A549 (cell line): Measurements from ENCODE around the gene KRTAP10-8. TPM values are rescaled to one million over a fixed set of nuclear protein-coding genes. Genes with fewer than 3 reads are reported as not detected.
"Not testable (repeated sequence)": the region's sequence is repeated elsewhere in the genome, so short reads cannot be mapped to it uniquely, and the experiment has no call there.

ENCODE experiments used
- ATAC-seq, 2 experiments: fragments of 200-7000 bp in 1 of 2; fragments of >200 bp in 1 of 2; cut with Nextera tagmentation in 1 of 2; cut with Tn5 transposase in 1 of 2; 3 replicates each; pipeline versions ENCODE4 v1.8.0 to v1.9.1; 2018 to 2020; ENCODE audit warnings: mild to moderate bottlenecking in 1 of 2, moderate library complexity in 1 of 2
- CTCF ChIA-PET: fragments of 300-600 bp; sonication (Branson Sonifier 250); formaldehyde crosslinking; extraction: SDS; loops from one replicate; lab custom pipeline; 2021; ENCODE audit warnings: antibody characterized with exemption, inconsistent platforms; lab: Yijun Ruan, JAX
- POLR2A ChIA-PET: fragments of 350-600 bp; formaldehyde crosslinking; extraction: SDS; loops from one replicate; lab custom pipeline; 2021; ENCODE audit warnings: antibody characterized with exemption, inconsistent platforms; lab: Yijun Ruan, JAX
- DNase-seq, 2 experiments: peaks; one replicate each; pipeline versions ENCODE4 v3.0.0 to v3.0.0-alpha.2; 2011 to 2016; ENCODE audit warnings: low read depth in 1 of 2, low spot score in 1 of 2
- FAIRE-seq: peaks from 2 replicates; lab custom pipeline; 2011; peaks lifted over from hg19 to GRCh38; lab: Jason Lieb, UNC
- H3K27ac ChIP-seq, 2 experiments: fragments of >200 bp; sonication (Bioruptor Twin); formaldehyde crosslinking; 3 replicates each; pipeline ENCODE4 v1.5.1; 2016 to 2017
- H3K4me1 ChIP-seq: fragments of >200 bp; sonication (Bioruptor Twin); formaldehyde crosslinking; 3 replicates; pipeline ENCODE4 v1.6.1; 2016
- H3K4me2 ChIP-seq: fragments of >200 bp; sonication (Bioruptor Twin); formaldehyde crosslinking; 3 replicates; pipeline ENCODE4 v1.6.1; 2016
- H3K4me3 ChIP-seq: fragments of >200 bp; sonication (Bioruptor Twin); formaldehyde crosslinking; 3 replicates; pipeline ENCODE4 v1.5.1; 2016
- H3K9me3 ChIP-seq: fragments of >200 bp; sonication (Bioruptor Twin); formaldehyde crosslinking; 3 replicates; pipeline ENCODE4 v1.6.1; 2016
- BCL3 ChIP-seq: fragments of >200 bp; sonication (Bioruptor Twin); formaldehyde crosslinking; IDR thresholded peaks from 3 replicates; pipeline ENCODE4 v1.6.1; 2016
- CBX2 ChIP-seq: fragments of 200-600 bp; sonication (generic); IDR thresholded peaks from 2 replicates; pipeline ENCODE4 v1.6.1; 2016; ENCODE audit warnings: low read depth, mild to moderate bottlenecking, borderline replicate concordance
- CEBPB ChIP-seq, 2 experiments: fragments of >200 bp in 1 of 2; sonication (Bioruptor Twin) in 1 of 2; formaldehyde crosslinking in 1 of 2; IDR thresholded peaks; 2 replicates each; pipeline ENCODE4 v1.6.1; 2012 to 2016
- E2F6 ChIP-seq: IDR thresholded peaks from 2 replicates; pipeline ENCODE4 v1.6.1; 2012; ENCODE audit warnings: low read depth, borderline replicate concordance
- EHMT2 ChIP-seq: fragments of 200-600 bp; sonication (generic); IDR thresholded peaks from 2 replicates; pipeline ENCODE4 v1.6.1; 2016; ENCODE audit warnings: antibody characterized with exemption, low read depth, mild to moderate bottlenecking, moderate library complexity
- ELK1 ChIP-seq: fragments of 150-350 bp; IDR thresholded peaks from 2 replicates; pipeline ENCODE4 v1.6.1; 2014; ENCODE audit warnings: low read depth, mild to moderate bottlenecking, low read length
- ESRRA ChIP-seq: fragments of 150-350 bp; IDR thresholded peaks from 2 replicates; pipeline ENCODE4 v1.6.1; 2014; ENCODE audit warnings: mild to moderate bottlenecking, low read length, borderline replicate concordance
- FOSB ChIP-seq: fragments of 250-450 bp; sonication (Bioruptor Pico); IDR thresholded peaks from 2 replicates; pipeline ENCODE4 v1.5.0; 2020; ENCODE audit warnings: mild to moderate bottlenecking, moderate library complexity
- HDAC2 ChIP-seq: fragments of 200-600 bp; sonication (generic); IDR thresholded peaks from 2 replicates; pipeline ENCODE4 v1.6.1; 2016
- HEYL ChIP-seq: fragments of 250-450 bp; sonication (Bioruptor Pico); IDR thresholded peaks from 2 replicates; pipeline ENCODE4 v1.8.0; 2021; ENCODE audit warnings: mild to moderate bottlenecking, moderate library complexity
- HOXB5 ChIP-seq: fragments of 250-450 bp; sonication (Bioruptor Pico); IDR thresholded peaks from 2 replicates; pipeline ENCODE4 v1.5.0; 2020; ENCODE audit warnings: mild to moderate bottlenecking, moderate library complexity
- JUN ChIP-seq, 2 experiments: fragments of >200 bp; sonication (Bioruptor Twin); formaldehyde crosslinking; IDR thresholded peaks; 2 replicates in 1 of 2; 3 replicates in 1 of 2; pipeline ENCODE4 v1.6.1; 2016 to 2017
- KDM1A ChIP-seq: fragments of 200-600 bp; sonication (generic); IDR thresholded peaks from 2 replicates; pipeline ENCODE4 v1.6.1; 2016; ENCODE audit warnings: low read depth, mild to moderate bottlenecking
- PBX3 ChIP-seq: IDR thresholded peaks from 2 replicates; pipeline ENCODE4 v1.6.1; 2012
- PHF8 ChIP-seq: fragments of 200-600 bp; sonication (generic); IDR thresholded peaks from 2 replicates; pipeline ENCODE4 v1.6.1; 2016; ENCODE audit warnings: low read depth, mild to moderate bottlenecking, antibody characterized with exemption, moderate library complexity, borderline replicate concordance
- POLR2AphosphoS2 ChIP-seq: conservative IDR thresholded peaks from 2 replicates; pipeline ENCODE4 v1.6.1; 2012; ENCODE audit warnings: low read length, improper control_type of control experiment, inconsistent platforms
- RAD21 ChIP-seq, 2 experiments: fragments of >200 bp in 1 of 2; sonication (Bioruptor Twin) in 1 of 2; formaldehyde crosslinking in 1 of 2; IDR thresholded peaks in 1 of 2; conservative IDR thresholded peaks in 1 of 2; 2 replicates in 1 of 2; 3 replicates in 1 of 2; pipeline ENCODE4 v1.6.1; 2012 to 2018; ENCODE audit warnings: inconsistent platforms in 1 of 2
- RARB ChIP-seq: fragments of 250-450 bp; sonication (Bioruptor Pico); IDR thresholded peaks from 2 replicates; pipeline ENCODE4 v1.8.0; 2021; ENCODE audit warnings: mild to moderate bottlenecking, moderate library complexity
- RCOR1 ChIP-seq: fragments of 150-350 bp; IDR thresholded peaks from 2 replicates; pipeline ENCODE4 v1.6.1; 2014; ENCODE audit warnings: antibody characterized with exemption, low read length, low read depth
- SREBF2 ChIP-seq: fragments of 450-650 bp; IDR thresholded peaks from 2 replicates; pipeline ENCODE4 v1.6.1; 2014; ENCODE audit warnings: mild to moderate bottlenecking, moderate library complexity
- TP53 ChIP-seq: fragments of 250-450 bp; sonication (Bioruptor Pico); IDR thresholded peaks from 2 replicates; pipeline ENCODE4 v1.5.0; 2021; ENCODE audit warnings: mild to moderate bottlenecking, moderate library complexity
- ZSCAN20 ChIP-seq: fragments of 250-450 bp; sonication (Bioruptor Pico); IDR thresholded peaks from 2 replicates; pipeline ENCODE4 v1.8.0; 2022; ENCODE audit warnings: mild to moderate bottlenecking, moderate library complexity
- WGBS: methylation state at CpG from one replicate; pipeline ENCODE4 v1.1.6; 2017; ENCODE audit errors: missing lambda C conversion rate; 5-methylcytosine and 5-hydroxymethylcytosine counted together
- polyA plus RNA-seq, 4 experiments: library from polyadenylated mRNA; depleted of rRNA in 3 of 4; stranded (reverse); fragments of >200 nt; fragmentation: RNase III in 1 of 4; extraction: RNeasy Plus Mini Kit Qiagen cat#74134 plus additional on column Dnase treatment in 1 of 4; gene quantifications; 2 replicates in 3 of 4; 3 replicates in 1 of 4; pipeline ENCODE4 v1.2.3, GENCODE V29; 2011 to 2017

KRTAP10-8 gene
- polyA plus RNA-seq, 2 of the 4 experiments (the other 2 are of a cell fraction) = not detected

- ChIA-PET POLR2A (no interaction called here), CTCF (no interaction called here)
- WGBS = 79% methylated on average over 28 of the region's 40 CpGs
- no peak overlapping the region for H3K27ac ChIP-seq
- DNase-seq (no peak), ATAC-seq (no peak), FAIRE-seq (no peak)
- no peak overlapping the region for H3K4me3 ChIP-seq
- TF ChIP-seq E2F6 = no peak
- no peak for TF ChIP-seq EHMT2
- no peak for TF ChIP-seq CEBPB (IDR thresholded peaks at IDR 0.05)
- no peak for TF ChIP-seq HOXB5
- TF ChIP-seq SREBF2 = no peak
- no peaks in the 10 kb centered on the region for H3K4me1 ChIP-seq
- H3K4me2 ChIP-seq = no peak overlapping the region
- H3K9me3 ChIP-seq = peaks cover 12% of the 10 kb centered on the region
Measured at GRCh38 chr21:44571844-44572782, 39.8 kb upstream of the KRTAP10-8 start.

- no peak overlapping the region for H3K4me3 ChIP-seq
- CTCF ChIA-PET = interaction anchor here (0.7 kb wide), 1 partner anchor 63 kb away, joined by 3 read pairs; no protein-coding TSS in a partner anchor
- H3K4me2 ChIP-seq = no peak overlapping the region
- H3K9me3 ChIP-seq = peaks cover 15% of the 10 kb centered on the region
- TF ChIP-seq CBX2 (no peak), HEYL (CRISPR knock-in tag) (no peak), PHF8 (no peak), RAD21 (conservative IDR thresholded peaks at IDR 0.05 in 1 of 2, IDR thresholded peaks at IDR 0.05 in 1 of 2) (no peak), BCL3 (no peak), POLR2AphosphoS2 (no peak), PBX3 (no peak), RCOR1 (no peak), HDAC2 (no peak), KDM1A (no peak), RARB (CRISPR knock-in tag) (no peak), JUN (IDR thresholded peaks at IDR 0.05) (no peak), TP53 (no peak), FOSB (CRISPR knock-in tag) (no peak), ELK1 (no peak), ZSCAN20 (CRISPR knock-in tag) (no peak), ESRRA (no peak)
- FAIRE-seq (no peak), ATAC-seq (peak; percentile 44 to 48; a peak in 3 of 6 replicates), DNase-seq (peak in 1 of 2 experiments; percentile 12)
- WGBS = 46% methylated on average over 8 of the region's 15 CpGs
- no peaks in the 10 kb centered on the region for H3K4me1 ChIP-seq
- POLR2A ChIA-PET = no interaction called here
- H3K27ac ChIP-seq = no peak overlapping the region
Measured at GRCh38 chr21:44572959-44573583, 38.8 kb upstream of the KRTAP10-8 start.

- CTCF ChIA-PET = interaction anchor here (0.7 to 0.9 kb wide), 2 partner anchors 23 to 64 kb away, joined by 3 to 4 read pairs; no protein-coding TSS in a partner anchor
- peaks cover 15% of the 10 kb centered on the region for H3K9me3 ChIP-seq
- H3K4me1 ChIP-seq, DNase-seq, H3K27ac ChIP-seq, H3K4me3 ChIP-seq, H3K4me2 ChIP-seq, FAIRE-seq, POLR2A ChIA-PET, ATAC-seq: not testable (repeated sequence)
- WGBS = 21% methylated on average over 2 of the region's 25 CpGs
Measured at GRCh38 chr21:44573630-44574456, 38.0 kb upstream of the KRTAP10-8 start, which contains the start of gene KRTAP10-4. Gene KRTAP10-4 (plus strand): TSS chr21:44573729. CDS start chr21:44573759, 30 bp downstream.
